GM12878 (cell line): ENCODE data around the gene ROBO1. TPM values are rescaled to one million over a fixed set of nuclear protein-coding genes. Genes with fewer than 3 reads are reported as not detected.

Source experiments
- ATAC-seq: fragments of 200-7000 bp; cut with Tn5 transposase; 3 replicates; pipeline ENCODE4 v1.9.1; 2020; ENCODE audit warnings: mild to moderate bottlenecking, moderate library complexity
- BruUV-seq: library from RNA; stranded (reverse); fragments of 400-500 nt; replicated peaks from 2 replicates; lab custom pipeline; 2021; lab: Mats Ljungman, UMichigan
- CTCF ChIA-PET: fragments of 300-600 bp; sonication (Branson Sonifier 250); formaldehyde crosslinking; extraction: SDS; loops from one replicate; lab custom pipeline; 2021; ENCODE audit warnings: inconsistent platforms; lab: Yijun Ruan, JAX
- POLR2A ChIA-PET: fragments of 350-600 bp; formaldehyde crosslinking; extraction: SDS; loops from one replicate; lab custom pipeline; 2021; ENCODE audit warnings: inconsistent platforms; lab: Charles Lee
- RAD21 ChIA-PET: fragments of 300-600 bp; sonication (Branson Sonifier 250); formaldehyde crosslinking; loops from one replicate; lab custom pipeline; 2023; ENCODE audit warnings: antibody characterized with exemption; ENCODE audit not compliant: unreplicated experiment; lab: Charles Lee
- SMC1A ChIA-PET: fragments of 300-600 bp; sonication (Branson Sonifier 250); formaldehyde crosslinking; loops from one replicate; lab custom pipeline; 2023; ENCODE audit not compliant: unreplicated experiment, uncharacterized antibody; lab: Charles Lee
- DNase-seq: peaks from one replicate; pipeline ENCODE4 v3.0.0-alpha.2; 2011; ENCODE audit warnings: low read depth, low spot score
- FAIRE-seq: peaks from 3 replicates; lab custom pipeline; 2011; peaks lifted over from hg19 to GRCh38; lab: Jason Lieb, UNC
- H2AFZ ChIP-seq: 2 replicates; pipeline ENCODE4 v1.6.0; 2011; ENCODE audit warnings: low read depth, low read length, control low read depth; ENCODE audit not compliant: control insufficient read depth
- H3K27ac ChIP-seq: 2 replicates; pipeline ENCODE4 v1.5.1; 2011; ENCODE audit warnings: control low read depth; ENCODE audit not compliant: control insufficient read depth, insufficient read depth
- H3K27me3 ChIP-seq, 2 experiments: replicated peaks in 1 of 2; 2 replicates each; pipeline versions ENCODE4 v1.6.0 to v1.6.1; 2011; ENCODE audit warnings: low read length in 1 of 2; ENCODE audit not compliant: control insufficient read depth in 2 of 2, insufficient read depth in 2 of 2
- H3K36me3 ChIP-seq, 2 experiments: 2 replicates each; pipeline ENCODE4 v1.5.1; 2011; ENCODE audit warnings: low read length in 1 of 2; ENCODE audit not compliant: control insufficient read depth in 2 of 2, insufficient read depth in 2 of 2
- H3K4me1 ChIP-seq: 2 replicates; pipeline ENCODE4 v1.6.1; 2011; ENCODE audit warnings: mild to moderate bottlenecking, low read length, moderate library complexity, mixed read lengths; ENCODE audit not compliant: control insufficient read depth, insufficient read depth
- H3K4me2 ChIP-seq: 2 replicates; pipeline ENCODE4 v1.6.0; 2011; ENCODE audit warnings: control low read depth; ENCODE audit not compliant: control insufficient read depth, insufficient read depth
- H3K4me3 ChIP-seq: fragments of 200-600 bp; sonication (generic); 2 replicates; pipeline ENCODE4 v1.5.1; 2016
- H3K79me2 ChIP-seq: 2 replicates; pipeline ENCODE4 v1.6.0; 2011; ENCODE audit warnings: low read length; ENCODE audit not compliant: control insufficient read depth, insufficient read depth
- H3K9ac ChIP-seq: 2 replicates; pipeline ENCODE4 v1.8.0; 2011; ENCODE audit warnings: low read length, control low read depth, mixed read lengths; ENCODE audit not compliant: control insufficient read depth, insufficient read depth
- H3K9me3 ChIP-seq: replicated peaks from 3 replicates; pipeline ENCODE4 v1.5.1; 2011; ENCODE audit warnings: mild to moderate bottlenecking, low read length; ENCODE audit not compliant: control insufficient read depth, insufficient read depth
- H4K20me1 ChIP-seq: 2 replicates; pipeline ENCODE4 v1.6.0; 2011; ENCODE audit not compliant: control insufficient read depth, insufficient read depth
- E2F4 ChIP-seq: IDR thresholded peaks from 2 replicates; pipeline ENCODE4 v1.6.1; 2012; ENCODE audit warnings: low read depth, low read length, improper control_type of control experiment
- HDAC6 ChIP-seq: fragments of 200-600 bp; sonication (generic); IDR thresholded peaks from one replicate; pipeline ENCODE4 v1.8.0; 2017; ENCODE audit warnings: antibody characterized with exemption; ENCODE audit not compliant: unreplicated experiment
- HSF1 ChIP-seq: fragments of 150-350 bp; IDR thresholded peaks from 2 replicates; pipeline ENCODE4 v1.6.1; 2014; ENCODE audit warnings: mild to moderate bottlenecking, low read depth, low read length
- IKZF2 ChIP-seq, 2 experiments: fragments of 450-650 bp; IDR thresholded peaks; 2 replicates each; pipeline ENCODE4 v1.6.1; 2017; ENCODE audit warnings: mild to moderate bottlenecking in 2 of 2, moderate library complexity in 2 of 2
- RAD51 ChIP-seq: fragments of 450-650 bp; IDR thresholded peaks from 2 replicates; pipeline ENCODE4 v1.6.1; 2016; ENCODE audit warnings: moderate library complexity, mild to moderate bottlenecking, inconsistent platforms
- SMAD5 ChIP-seq: IDR thresholded peaks from 2 replicates; pipeline ENCODE4 v1.6.1; 2016; ENCODE audit warnings: antibody characterized with exemption, low read depth
- SREBF1 ChIP-seq: IDR thresholded peaks from 2 replicates; pipeline ENCODE4 v1.6.1; 2012; ENCODE audit warnings: mild to moderate bottlenecking, low read length
- TAF1 ChIP-seq: IDR thresholded peaks from 2 replicates; pipeline ENCODE4 v1.6.1; 2011; ENCODE audit warnings: mild to moderate bottlenecking, low read depth, low read length, borderline replicate concordance
- ZNF274 ChIP-seq: IDR thresholded peaks from one replicate; pipeline ENCODE4 v1.8.0; 2011; ENCODE audit not compliant: insufficient read length, insufficient read depth
- WGBS: methylation state at CpG from one replicate; pipeline ENCODE4 v1.1.6; 2016; ENCODE audit warnings: low lambda C conversion rate; ENCODE audit not compliant: insufficient replicate concordance, insufficient coverage; ENCODE audit errors: missing lambda C conversion rate; 5-methylcytosine and 5-hydroxymethylcytosine counted together
- in situ Hi-C: fragments of 300-500 bp; cut with MboI; formaldehyde crosslinking; loops from 9 replicates; pipeline ENCODE4 v1.14.3; 2018; ENCODE audit warnings: mixed read lengths
- intact Hi-C: fragments of 100-400 bp; cut with micrococcal nuclease; formaldehyde crosslinking; loops from one replicate; pipeline ENCODE4 v1.14.2; 2022; ENCODE audit not compliant: unreplicated experiment
- polyA plus RNA-seq, 11 experiments: library from polyadenylated mRNA; depleted of rRNA in 4 of 11; unstranded in 6 of 11; stranded (reverse) in 5 of 11; fragments of >200 nt; fragmentation: Nextera tagmentation in 4 of 11; fragmentation: Illumina TruSeq in 1 of 11; extraction: Ambion mirVana in 4 of 11; extraction: Trizol in 1 of 11; gene quantifications; 1 replicate in 1 of 11; 2 replicates in 10 of 11; pipeline versions ENCODE4 v1.2.1 to v1.2.3, GENCODE V29; 2011 to 2016; ENCODE audit warnings: inconsistent platforms in 2 of 11, missing spikeins in 2 of 11, low read depth in 1 of 11
- total RNA-seq, 4 experiments: library from RNA; depleted of rRNA in 3 of 4; stranded (reverse); fragments of >200 nt in 3 of 4; fragmentation: Illumina TruSeq in 1 of 4; extraction: Trizol in 1 of 4; gene quantifications; 2 replicates each; pipeline versions ENCODE4 v1.2.1 to v1.2.3, GENCODE V29; 2013 to 2021

Gene ROBO1
- total and polyA plus RNA-seq, 10 of the 15 experiments (the other 5 are each of a cell fraction or from before 2014, with no cell fraction given) = 0.29 to 46.5 (median 1.2) TPM

GRCh38 chr3:79654019-79654418 is 113.8 kb downstream of the ROBO1 start:
- RAD21 ChIA-PET = no interaction called here
- no peaks in the 10 kb centered on the region for H3K79me2 ChIP-seq
- H3K9ac ChIP-seq = no peak overlapping the region
- no peak overlapping the region for H3K4me3 ChIP-seq
- H3K27me3 ChIP-seq = no peaks in the 10 kb centered on the region
- no TSS peak for BruUV-seq
- 21% methylated on average over 3 of the region's 3 CpGs for WGBS
- FAIRE-seq = no peak
- no peaks in the 10 kb centered on the region for H4K20me1 ChIP-seq
- no peak for ATAC-seq
- DNase-seq = no peak
- no peak overlapping the region for H3K4me2 ChIP-seq
- intact Hi-C loops = no loop called here
- no peak for TF ChIP-seq SREBF1
- POLR2A ChIA-PET = no interaction called here
- SMC1A ChIA-PET = interaction anchor here (1.4 kb wide), 1 partner anchor 14 kb away, joined by 3 read pairs; no protein-coding TSS in a partner anchor
- in situ Hi-C loops = no loop called here
- H3K9me3 ChIP-seq = no peaks in the 10 kb centered on the region
- no peak overlapping the region for H2AFZ ChIP-seq
- CTCF ChIA-PET = no interaction called here
- H3K27ac ChIP-seq = no peak overlapping the region
- H3K4me1 ChIP-seq = no peaks in the 10 kb centered on the region
- no peaks in the 10 kb centered on the region for H3K36me3 ChIP-seq

- BruUV-seq = no TSS peak
- Histone ChIP-seq H3K9me3 (no peaks in the 10 kb centered on the region), H3K79me2 (no peaks in the 10 kb centered on the region), H3K9ac (no peak overlapping the region), H3K4me3 (no peak overlapping the region), H3K4me2 (no peak overlapping the region), H3K4me1 (no peaks in the 10 kb centered on the region), H2AFZ (no peak overlapping the region), H3K36me3 (no peaks in the 10 kb centered on the region), H4K20me1 (no peaks in the 10 kb centered on the region), H3K27me3 (no peaks in the 10 kb centered on the region), H3K27ac (no peak overlapping the region)
- SMC1A ChIA-PET = interaction anchor here (1.4 kb wide), 1 partner anchor 13 kb away, joined by 3 read pairs; no protein-coding TSS in a partner anchor
- no peak for ATAC-seq
- in situ Hi-C loops = no loop called here
- 27% methylated on average over 4 of the region's 4 CpGs for WGBS
- CTCF ChIA-PET = no interaction called here
- DNase-seq = no peak
- intact Hi-C loops = no loop called here
- RAD21 ChIA-PET = no interaction called here
- POLR2A ChIA-PET = no interaction called here
- no peak for FAIRE-seq
- no peak for TF ChIP-seq ZNF274
- TF ChIP-seq RAD51 = no peak
- TF ChIP-seq TAF1 = no peak
- no peak for TF ChIP-seq HDAC6
- no peak for TF ChIP-seq HSF1
- TF ChIP-seq IKZF2 (IDR thresholded peaks at IDR 0.05) = no peak
- no peak for TF ChIP-seq E2F4
- no peak for TF ChIP-seq SMAD5
Observed at GRCh38 chr3:79653266-79653830, 114.5 kb downstream of the ROBO1 start.
